Retinal pigment epithelial cell (primary cell): ENCODE results near the gene NDUFS5.

Experiments used
- DNase-seq: peaks from one replicate; pipeline ENCODE4 v3.0.0-alpha.2; 2010; ENCODE audit warnings: low read depth
- H3K4me3 ChIP-seq: 2 replicates; pipeline ENCODE4 v1.5.1; 2011; ENCODE audit warnings: mild to moderate bottlenecking, low read length, control low read depth, moderate library complexity
- TF ChIP-seq, protein P1 (sequence below): conservative IDR thresholded peaks from 2 replicates; pipeline ENCODE4 v1.5.1; 2011; ENCODE audit warnings: low read depth, low read length, control low read depth, inconsistent platforms

The NDUFS5 gene

GRCh38 chr1:39080269-39080826 is 54.2 kb downstream of the NDUFS5 start:
- TF ChIP-seq, protein P1, sequence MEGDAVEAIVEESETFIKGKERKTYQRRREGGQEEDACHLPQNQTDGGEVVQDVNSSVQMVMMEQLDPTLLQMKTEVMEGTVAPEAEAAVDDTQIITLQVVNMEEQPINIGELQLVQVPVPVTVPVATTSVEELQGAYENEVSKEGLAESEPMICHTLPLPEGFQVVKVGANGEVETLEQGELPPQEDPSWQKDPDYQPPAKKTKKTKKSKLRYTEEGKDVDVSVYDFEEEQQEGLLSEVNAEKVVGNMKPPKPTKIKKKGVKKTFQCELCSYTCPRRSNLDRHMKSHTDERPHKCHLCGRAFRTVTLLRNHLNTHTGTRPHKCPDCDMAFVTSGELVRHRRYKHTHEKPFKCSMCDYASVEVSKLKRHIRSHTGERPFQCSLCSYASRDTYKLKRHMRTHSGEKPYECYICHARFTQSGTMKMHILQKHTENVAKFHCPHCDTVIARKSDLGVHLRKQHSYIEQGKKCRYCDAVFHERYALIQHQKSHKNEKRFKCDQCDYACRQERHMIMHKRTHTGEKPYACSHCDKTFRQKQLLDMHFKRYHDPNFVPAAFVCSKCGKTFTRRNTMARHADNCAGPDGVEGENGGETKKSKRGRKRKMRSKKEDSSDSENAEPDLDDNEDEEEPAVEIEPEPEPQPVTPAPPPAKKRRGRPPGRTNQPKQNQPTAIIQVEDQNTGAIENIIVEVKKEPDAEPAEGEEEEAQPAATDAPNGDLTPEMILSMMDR = no peak
- DNase-seq = no peak
- peak overlapping the region; percentile 44 for H3K4me3 ChIP-seq

- DNase-seq = no peak
- TF ChIP-seq, protein P1 = no peak
- peak overlapping the region; percentile 44 for H3K4me3 ChIP-seq
Measured at GRCh38 chr1:39080831-39081270, 54.7 kb downstream of the NDUFS5 start.

DNA sequence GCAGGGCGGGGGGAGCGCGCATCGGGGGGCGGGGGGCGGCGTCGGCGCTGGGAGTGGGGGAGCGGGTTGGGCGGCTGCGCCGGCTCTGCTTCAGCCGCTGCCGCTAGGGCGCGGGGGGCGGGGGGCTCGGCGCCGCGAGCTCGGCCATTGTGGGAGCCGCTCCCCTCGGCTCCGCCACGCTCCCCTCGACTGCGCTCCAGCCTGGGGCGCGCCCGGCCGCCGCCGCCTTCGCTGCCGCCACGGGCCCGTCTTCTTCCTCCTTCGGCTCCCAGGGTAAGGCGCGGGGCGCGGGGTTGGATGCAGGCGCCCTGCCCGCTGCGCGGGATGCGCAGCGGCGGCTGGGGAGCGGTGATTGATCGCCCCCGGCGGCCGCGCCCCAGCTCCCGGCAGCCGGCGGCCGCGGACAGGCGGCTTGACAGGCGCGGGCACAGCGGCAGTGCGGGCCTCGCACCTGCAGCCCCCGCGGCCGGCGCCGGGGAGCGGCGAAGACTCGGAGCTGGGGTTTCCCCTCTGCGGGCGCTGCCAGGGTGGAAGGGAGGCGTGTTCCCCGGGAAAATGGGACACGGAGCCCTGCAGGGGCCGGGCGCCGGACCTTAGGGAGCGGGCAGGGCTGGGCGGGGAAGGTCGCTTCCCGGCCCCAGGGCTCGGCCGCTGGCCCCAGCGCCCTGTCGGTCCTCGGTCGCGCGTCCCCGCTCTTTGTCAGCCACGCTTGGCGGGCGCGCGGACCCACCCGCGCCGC is 55.3 kb downstream of the NDUFS5 start:
- TF ChIP-seq, protein P1 = no peak
- DNase-seq = no peak
- H3K4me3 ChIP-seq = peak overlapping the region; percentile 42

- peak overlapping the region; percentile 27 for H3K4me3 ChIP-seq
- TF ChIP-seq, protein P1 = no peak
- DNase-seq = no peak
Measured at GRCh38 chr1:39082010-39082799, 56.1 kb downstream of the NDUFS5 start.

DNA sequence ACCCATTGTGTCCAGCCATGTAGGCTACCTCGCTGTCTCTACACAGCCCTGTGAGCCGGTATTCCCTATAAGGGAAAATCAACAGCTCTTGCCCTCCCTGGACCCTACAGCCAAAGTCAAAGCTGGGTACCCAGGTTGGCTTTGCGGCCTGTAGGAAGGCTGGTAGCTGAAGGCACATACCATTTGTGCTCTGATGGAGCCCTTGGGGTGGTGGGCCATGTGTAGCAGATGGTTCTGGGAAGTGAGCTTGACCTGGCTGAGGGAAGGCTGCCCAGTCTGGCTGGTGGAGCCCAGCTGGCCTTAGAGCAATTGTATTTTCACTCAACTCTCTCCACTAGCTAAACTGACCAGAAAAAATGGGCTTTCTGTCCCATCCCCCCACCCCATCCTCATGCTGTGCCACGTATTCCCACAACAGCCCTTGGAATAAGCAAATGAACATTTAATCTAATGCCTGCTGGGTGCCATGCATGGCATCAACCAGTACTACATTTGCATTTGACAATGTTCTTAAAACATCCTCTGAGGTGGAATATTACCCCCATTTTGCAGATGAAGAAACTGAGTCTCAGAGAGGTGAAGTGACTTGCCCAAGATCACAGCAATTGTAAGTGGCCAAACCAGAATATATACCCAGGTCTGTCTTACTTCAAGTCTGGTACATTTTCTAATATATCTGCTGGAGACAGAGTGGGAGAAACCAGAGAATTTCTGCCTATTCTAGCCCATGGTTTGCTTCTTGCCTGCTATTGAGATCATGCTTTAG is 56.8 kb downstream of the NDUFS5 start:
- no peak overlapping the region for H3K4me3 ChIP-seq
- TF ChIP-seq, protein P1 = no peak
- no peak for DNase-seq

DNA sequence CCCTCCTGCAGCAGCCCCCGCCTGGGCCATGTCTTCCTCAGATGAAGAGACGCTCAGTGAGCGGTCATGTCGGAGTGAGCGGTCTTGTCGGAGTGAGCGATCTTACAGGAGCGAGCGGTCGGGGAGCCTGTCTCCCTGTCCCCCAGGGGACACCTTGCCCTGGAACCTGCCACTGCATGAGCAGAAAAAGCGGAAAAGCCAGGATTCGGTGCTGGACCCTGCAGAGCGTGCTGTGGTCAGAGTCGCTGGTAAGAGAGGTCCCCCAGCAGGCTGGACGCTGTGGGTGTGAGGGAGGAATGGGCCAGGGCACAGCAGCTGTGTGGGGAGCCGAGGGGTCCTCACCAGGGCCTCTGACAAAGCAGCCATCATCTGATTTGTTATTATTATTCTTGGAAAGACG is 58.0 kb downstream of the NDUFS5 start:
- H3K4me3 ChIP-seq = no peak overlapping the region
- DNase-seq = no peak
- TF ChIP-seq, protein P1 = no peak
